Measurements from ENCODE around the gene NTRK2.

The NTRK2 gene

GRCh38 chr9:84681516-84682285, 12.2 kb downstream of the NTRK2 start:
- no peak for DNase-seq

GRCh38 chr9:84686068-84686467, 16.5 kb downstream of the NTRK2 start:
- no peak for DNase-seq

DNA sequence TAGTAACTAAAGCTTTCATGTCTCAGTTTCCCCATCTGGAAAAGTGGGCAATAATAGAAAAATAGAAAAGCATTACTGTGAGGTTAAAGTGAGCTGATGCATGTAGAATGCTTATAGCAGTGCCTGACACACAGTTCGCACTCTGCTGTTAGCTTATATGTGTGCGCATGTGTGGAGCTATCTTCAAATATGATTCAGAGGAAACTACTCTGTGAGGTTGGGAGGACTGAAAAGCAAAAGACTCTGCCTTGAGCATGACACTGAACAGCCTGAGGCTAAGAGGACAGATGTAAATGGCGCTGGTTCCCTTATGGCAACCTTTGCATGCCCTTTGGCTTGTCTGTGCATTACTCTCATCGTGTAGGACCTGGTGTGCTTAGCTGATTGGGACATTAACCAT, 19.4 kb downstream of the NTRK2 start:
- no peak for DNase-seq

DNA sequence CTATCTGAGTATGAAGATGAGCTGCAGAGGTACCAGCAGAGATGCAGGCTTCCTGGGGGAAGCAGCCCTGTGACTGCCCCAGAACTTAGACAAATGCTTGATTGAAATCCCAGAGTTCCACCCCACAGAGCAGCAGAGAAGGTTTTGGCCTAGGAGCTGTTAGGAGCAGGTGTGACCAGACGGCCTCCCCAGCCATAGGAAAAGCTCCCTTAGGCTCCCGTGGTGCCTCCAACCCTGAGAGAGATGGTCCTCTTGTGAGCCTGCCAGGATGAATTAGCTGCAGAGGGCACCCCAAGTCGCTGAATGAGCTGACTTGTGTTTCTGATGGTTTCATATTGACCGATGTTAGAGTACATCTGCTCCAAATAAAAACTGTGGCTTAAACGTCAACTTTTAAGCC, 22.1 kb downstream of the NTRK2 start:
- no peak for DNase-seq

DNA sequence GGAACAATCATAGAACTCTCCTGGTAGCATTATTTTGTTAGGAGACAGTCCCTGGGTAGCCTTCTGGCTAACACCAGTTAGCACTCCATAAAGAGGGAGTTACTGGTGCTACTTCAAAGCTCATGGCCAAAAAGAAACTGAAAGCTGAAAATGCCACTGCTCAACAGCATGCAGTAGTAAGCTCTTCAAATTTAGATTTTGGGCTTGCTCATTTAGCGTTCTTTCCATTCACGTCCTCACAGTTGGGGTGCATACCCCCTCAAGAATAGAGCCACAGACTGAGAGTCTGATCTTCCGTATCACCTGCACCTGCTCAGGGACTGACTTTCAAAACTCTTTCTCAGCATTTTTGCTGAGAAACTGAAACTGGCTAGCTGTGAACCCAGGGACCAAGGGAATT, 24.7 kb downstream of the NTRK2 start:
- DNase-seq: no peak

DNA sequence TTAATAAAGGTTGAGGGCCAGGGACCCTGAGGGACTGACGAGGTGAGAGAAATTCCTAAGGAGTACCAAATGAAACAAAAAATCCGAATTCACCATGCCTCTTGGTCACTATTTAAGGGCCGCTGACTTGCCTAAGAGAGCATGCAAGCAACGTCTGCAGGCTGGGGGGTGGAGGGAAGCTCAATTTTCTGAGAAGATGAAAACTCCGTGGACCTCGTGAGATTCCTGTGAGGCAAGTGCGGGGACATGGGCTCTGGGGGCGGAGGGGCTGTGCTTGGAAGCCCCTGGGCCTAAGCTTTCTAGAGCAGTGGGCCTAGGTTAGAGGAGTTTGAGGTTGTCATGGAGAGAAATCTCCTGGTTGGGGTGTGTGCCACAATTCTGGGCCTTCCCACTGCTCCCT, 27.5 kb downstream of the NTRK2 start:
- no peak for DNase-seq

DNA sequence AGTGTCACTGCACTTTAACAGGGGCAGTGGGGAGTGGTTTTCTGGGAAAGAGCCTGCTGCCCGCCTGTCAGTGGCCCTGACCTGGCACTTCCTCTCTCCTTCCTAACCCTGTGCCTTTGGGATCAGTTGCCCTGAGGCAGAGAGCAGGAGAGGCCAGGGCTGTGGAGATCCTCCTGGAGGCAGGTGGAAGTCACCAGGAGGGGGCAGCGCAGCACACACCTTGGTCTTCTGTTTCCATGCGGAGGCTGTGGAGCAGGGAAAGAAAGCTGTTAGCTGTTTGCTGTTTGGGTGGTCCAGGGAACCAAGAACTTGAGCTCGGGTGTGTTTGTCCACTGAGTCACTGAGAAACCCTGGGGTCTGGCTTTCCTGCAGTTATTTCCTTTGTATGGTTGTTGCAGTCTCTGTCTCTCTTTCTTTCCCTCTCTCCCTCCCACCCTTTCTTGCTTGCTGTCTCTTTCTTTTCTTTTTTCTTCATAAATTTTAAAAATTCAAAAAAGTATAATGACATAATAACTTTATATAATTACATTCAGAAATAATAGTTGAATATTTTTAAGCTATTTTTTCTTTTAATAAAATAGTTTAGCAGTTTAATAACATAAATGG, 28.1 kb downstream of the NTRK2 start:
- peak; percentile 93 for DNase-seq

DNA sequence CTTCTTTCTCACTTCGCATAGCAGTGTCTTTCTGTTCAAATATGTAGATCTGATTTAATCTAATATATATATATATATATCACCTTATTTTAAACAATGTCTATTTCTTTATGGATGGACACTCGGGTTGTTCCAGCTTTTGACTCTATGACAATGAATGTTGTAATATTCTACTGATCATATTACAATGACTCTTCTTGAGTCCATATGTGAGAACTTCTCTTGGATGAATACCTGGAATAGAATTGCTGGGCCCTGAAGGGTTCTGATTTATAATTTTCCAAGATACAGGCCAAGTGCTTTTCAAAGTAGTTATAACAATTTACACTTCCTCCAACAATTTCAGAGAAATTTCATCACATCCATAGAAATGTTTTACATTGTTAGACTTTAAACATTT, 28.8 kb downstream of the NTRK2 start:
- no peak for DNase-seq

DNA sequence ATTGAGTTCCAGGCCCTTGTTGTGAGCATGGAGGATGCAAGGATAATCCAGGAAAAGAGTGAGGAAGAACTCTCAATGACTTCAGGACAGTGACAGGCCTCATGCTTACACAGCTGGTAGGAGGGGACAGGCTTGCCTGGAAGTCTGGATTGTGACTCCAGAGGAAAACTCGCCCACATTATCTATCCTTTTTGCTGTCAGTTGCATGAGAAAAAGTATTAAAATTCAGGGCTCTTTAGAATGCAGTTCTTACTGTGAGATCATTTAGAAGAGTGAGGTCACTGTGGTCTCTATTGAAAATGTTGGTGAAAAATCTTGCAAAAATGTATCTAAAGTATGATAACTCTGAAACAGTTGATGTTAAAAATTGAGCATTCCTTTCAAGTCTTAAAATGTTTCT, 30.5 kb downstream of the NTRK2 start:
- peak; percentile 88 for DNase-seq

- no peak for DNase-seq
Observed at GRCh38 chr9:84701801-84702200, 32.3 kb downstream of the NTRK2 start.

DNA sequence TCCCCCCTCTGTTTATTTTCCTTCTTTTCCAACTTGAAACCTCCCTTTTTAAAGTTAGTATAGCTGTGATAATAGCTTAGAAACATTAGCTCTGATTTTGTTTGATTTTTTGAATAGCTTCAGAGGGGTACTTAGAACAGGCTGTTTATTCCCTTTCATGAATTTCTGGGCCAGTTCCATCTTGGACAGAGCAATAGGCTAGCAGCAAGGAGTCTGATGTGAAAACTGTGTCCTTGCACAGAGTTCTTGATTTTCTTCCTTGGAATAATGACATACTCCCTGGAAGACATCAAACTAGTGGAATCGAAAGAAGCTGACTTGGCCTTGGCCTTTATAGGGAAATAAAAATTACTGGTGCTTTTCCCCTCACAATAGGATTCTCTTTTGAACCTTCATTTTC, 32.9 kb downstream of the NTRK2 start:
- no peak for DNase-seq

DNA sequence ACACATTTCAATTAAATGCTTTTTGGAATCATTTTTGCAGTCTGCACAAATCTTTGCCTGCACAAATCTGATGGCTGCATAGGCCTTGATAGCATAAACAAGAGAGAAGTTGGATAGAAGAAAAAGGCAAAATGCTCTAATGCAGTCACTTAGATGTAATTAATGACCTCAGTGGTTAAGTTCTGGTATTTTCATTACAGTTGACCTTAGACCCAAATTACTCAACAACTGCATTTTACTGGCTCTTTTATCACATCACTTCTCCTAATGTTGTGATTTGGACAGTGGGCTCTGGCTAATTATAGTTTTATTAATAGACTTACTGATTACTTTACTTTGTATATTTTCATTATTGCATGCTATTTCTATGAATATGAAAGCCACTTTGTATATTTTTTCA, 34.3 kb downstream of the NTRK2 start:
- DNase-seq: no peak

- no peak for DNase-seq
Observed at GRCh38 chr9:84705128-84705527, 35.6 kb downstream of the NTRK2 start.

GRCh38 chr9:84708400-84708799, 38.9 kb downstream of the NTRK2 start:
- DNase-seq: no peak

GRCh38 chr9:84709056-84709455, 39.5 kb downstream of the NTRK2 start:
- DNase-seq: peak; percentile 70

DNA sequence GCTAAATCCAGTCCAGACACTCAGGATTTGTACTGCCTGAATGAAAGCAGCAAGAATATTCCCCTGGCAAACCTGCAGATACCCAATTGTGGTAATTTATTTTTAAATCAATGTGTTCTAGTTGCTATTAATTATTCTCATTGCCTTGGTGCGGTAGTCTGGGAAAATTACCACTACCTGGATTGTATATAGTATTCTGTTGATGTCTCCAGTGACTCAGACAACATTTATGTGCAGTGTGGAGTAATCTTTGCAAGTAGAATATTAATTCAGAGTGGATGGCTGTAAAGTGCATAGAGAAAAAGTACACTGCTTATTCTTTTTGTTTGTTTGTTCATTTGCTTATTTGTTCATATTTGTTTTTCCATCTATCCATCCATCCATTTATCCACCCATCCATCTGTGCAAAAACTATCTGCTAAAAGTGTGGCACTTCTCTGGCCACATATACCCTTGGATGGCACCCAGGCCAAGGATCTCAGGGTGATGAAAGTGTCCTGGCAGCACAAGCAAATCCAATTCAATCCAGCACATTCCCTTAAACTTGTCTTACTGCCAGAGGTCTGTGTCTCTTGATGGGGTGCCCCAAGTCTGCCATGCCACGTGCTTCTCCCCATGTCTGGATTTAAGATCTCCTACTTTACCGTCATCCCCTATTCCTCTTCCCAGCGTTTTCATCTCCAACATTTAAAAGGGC, 41.3 kb downstream of the NTRK2 start:
- no peak for DNase-seq

DNA sequence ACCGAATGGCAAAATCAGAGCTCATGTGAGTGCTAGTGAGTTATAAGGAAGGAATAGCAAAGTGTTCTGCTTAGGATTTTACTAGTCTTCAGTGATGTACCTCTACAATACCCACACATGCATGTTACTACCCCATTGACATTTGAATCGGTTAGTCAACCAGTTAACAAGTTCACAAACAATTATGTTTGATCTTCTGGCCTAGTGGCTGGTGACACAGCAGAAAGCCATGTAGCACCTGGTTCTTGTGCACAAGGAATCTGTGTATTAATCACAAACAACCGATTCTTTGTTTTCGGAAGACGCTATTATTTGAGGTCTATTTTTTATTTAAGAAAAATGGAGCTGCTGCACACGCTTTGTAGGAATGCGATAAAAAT, 41.9 kb downstream of the NTRK2 start:
- no peak for DNase-seq

DNA sequence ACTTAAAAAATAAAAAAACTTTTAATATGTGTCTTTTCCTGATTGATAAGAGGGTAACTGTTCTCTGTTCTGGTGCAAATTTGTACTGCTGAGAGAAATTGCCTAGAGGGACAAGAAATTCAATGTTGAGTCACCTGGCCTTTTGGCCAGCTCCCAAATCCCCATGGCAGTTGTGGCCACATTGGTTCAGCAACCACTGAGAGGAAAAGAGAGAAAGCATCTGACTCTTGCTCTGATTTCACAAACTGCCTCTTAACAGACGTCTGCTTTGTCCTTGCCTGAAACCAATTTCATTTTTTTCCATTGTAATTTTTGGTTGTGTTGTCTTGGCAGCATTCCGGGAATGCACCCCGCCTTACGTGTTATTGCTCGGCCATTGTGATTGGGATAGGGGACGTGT, 42.4 kb downstream of the NTRK2 start:
- DNase-seq: peak; percentile 85

DNA sequence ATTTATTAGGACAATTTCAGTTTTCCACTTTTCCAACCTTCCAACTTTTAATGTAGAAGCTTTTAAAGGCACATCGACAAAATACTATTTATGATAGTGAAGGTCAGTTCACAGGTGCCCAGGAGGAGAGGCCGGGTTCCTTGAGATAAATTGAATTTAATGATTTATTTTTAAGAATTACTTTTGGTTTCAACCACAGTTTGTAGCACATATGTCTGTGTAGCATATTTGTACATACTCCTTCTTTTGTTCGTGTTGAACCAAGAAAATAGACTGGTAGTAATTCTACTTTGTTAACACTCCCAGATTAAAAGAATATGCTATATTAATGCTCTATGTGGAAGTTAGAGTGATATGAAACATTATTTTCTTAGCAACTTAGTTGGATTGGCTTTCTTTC, 46.7 kb downstream of the NTRK2 start:
- no peak for DNase-seq

- no peak for DNase-seq
Observed at GRCh38 chr9:84718476-84718875, 48.9 kb downstream of the NTRK2 start.

- DNase-seq: no peak
Observed at GRCh38 chr9:84722388-84722989, 53.0 kb downstream of the NTRK2 start.

DNA sequence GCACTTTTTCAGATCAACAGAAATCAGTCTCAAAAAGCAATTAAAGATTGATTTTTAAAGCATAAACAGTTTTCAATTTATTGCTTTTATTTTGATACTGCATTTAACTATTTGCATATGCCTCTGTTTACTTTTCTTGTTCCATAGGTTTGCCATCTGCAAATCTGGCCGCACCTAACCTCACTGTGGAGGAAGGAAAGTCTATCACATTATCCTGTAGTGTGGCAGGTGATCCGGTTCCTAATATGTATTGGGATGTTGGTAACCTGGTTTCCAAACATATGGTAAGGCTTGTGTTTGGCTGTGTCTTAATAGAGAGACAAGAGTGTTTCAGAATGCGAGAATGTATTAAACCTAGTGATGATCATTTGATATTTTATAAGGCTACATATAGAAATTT, 53.9 kb downstream of the NTRK2 start:
- DNase-seq: no peak

DNA sequence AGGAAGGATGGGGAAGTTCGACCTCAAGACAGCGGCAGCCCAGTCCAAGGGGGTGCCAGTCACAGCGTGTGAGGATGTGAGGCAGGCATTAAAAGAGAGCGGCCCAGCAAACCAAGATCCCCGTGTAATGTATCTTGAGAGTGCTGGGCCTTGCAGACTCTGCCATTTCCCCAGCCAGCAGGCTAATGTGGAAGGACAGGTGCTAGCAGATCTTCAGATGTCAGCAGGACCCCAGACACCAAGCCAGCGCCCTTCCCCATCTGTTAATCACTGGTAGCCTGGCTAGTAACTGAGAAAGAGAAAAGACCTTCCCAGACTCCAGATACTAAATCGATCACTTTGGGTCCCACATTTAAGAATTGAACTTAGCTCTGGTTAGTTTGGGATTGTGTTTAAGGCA, 62.2 kb downstream of the NTRK2 start:
- no peak for DNase-seq

DNA sequence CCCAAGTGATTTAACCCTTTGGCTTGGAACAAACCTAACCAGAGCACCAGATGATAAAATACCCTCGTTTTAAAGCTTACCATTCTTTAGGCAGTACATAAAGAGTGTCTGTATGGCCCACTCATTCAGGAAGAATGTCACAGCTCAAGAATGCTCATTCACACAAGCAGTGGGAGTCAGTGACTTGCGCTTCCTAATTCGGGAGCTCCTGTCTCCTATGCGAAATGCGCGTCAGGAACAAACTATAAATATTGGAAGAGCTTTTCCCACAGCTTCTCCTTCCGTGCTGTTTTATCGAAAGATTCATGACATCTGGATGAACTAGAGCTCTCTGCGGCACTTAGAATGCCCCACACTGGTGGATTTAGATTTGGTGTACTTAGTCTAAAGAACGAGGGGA, 66.6 kb downstream of the NTRK2 start:
- DNase-seq: peak; percentile 81

Measured in fibroblast of skin of scalp (primary cell).